Fibroblast of skin of left biceps (primary cell): ENCODE measurements around the gene C19orf73.
A peak's percentile ranks its signal among the peaks of the same experiment; 100 is the strongest.
"Not testable (repeated sequence)": the region's sequence is repeated elsewhere in the genome, so short reads cannot be mapped to it uniquely, and the experiment has no call there.

Experiments
- DNase-seq, 2 experiments: peaks; one replicate each; pipeline ENCODE4 v3.0.0-alpha.2; 2013; ENCODE audit warnings: low read depth in 2 of 2

The C19orf73 gene

GRCh38 chr19:49121841-49122240 is 2.9 kb upstream of the C19orf73 start:
- not testable (repeated sequence) for DNase-seq

- no peak for DNase-seq
Observed at GRCh38 chr19:49120868-49121267, 1.9 kb upstream of the C19orf73 start.

DNA sequence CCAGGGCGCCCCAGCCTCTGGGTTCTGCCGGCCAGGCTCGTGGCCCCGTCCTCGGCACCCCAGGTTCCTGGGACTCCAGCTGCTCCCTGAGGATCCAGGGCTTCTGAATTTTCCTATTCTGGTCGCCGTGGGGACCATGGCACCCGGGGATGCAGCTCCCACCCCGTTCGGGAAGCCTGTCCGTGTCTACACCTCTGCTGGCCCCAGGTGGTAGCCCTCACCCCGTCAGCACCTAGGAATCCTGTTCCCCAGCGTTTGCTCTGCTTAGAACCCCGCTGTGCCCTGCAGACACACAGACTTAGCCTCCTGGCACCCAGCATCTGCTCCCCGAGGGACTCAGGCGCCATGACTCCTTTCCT is 1.4 kb upstream of the C19orf73 start:
- DNase-seq, result no peak

DNA sequence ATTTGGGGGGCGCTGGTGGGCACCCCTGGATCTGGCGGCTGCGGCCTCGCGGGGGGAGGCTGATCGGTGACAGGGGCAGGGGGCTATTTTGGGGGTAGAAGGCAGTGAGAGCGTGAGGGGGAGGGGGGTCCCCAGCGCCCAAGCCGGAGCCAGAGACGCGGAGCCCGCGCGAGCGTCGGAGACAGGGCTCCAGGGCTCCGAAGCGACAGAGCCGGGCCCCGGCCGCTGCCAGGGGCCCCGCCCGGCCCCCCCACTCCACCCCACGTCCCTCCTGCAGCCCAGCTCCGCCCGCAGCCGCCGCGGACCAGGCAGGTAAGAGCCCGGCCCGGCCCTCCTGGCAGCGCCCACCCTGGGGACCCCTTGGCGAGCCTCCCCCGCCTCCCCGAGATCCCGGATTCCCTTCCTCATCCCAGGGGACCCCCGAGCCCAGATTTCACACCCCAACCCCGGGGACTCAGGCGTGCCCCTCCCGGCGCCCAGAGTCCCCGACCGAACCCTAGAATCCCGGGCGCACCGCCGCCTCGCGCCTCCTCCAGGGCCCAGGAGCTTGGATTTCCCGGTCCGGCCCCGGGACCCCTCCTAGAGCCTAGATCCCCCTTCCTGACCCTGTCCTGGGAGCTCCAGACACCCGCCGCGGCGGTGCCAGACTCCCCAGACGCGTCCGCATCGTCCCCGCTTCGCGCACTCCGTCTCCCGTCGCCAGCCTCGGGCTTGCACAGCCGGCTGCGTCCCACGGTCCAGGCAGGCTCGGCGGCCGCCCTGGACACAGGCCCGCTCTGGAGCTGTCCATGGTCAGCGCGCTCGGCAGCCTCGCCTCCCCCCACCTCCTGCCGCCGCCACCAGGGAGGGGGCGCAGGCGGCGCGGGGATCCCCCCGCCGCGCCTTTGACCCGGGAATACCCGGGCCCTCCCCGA is 725 bp upstream of the C19orf73 start, which contains the start of gene PPFIA3:
Gene PPFIA3 (plus strand): TSS at position 134 of the 914 bp plus-strand sequence. CDS start 8,330 bp downstream, outside the sequence.
- DNase-seq, result no peak

- DNase-seq, result no peak
Observed at GRCh38 chr19:49117677-49118564, 1.0 kb downstream of the C19orf73 start.

DNA sequence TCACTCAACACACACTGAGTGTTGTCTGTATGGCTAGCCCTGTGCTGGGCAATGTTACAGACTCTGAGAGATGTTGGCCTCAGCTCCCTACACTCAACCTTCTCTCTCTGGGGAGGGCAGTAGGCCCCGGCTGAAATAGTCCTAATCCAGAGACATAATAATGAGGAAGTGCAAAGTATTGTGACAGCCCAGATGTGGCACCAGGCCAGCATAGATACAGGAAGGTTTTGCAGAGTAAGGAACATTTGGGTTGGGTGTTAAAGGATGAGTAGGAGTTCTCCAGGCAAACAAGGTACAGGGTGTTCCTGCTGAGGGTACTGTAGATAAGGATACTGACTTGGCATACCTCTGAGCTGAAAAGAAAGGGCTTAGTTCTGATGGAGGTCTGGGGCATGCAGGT is 2.4 kb downstream of the C19orf73 start:
- no peak for DNase-seq

GRCh38 chr19:49114630-49115363 is 4.1 kb downstream of the C19orf73 start:
- peak in 1 of 2 experiments; percentile 20 for DNase-seq

- DNase-seq, result peak in 1 of 2 experiments; percentile 13
Observed at GRCh38 chr19:49113762-49114629, 4.9 kb downstream of the C19orf73 start, which contains the start of gene LIN7B. TSS of gene LIN7B (plus strand) at chr19:49114370. CDS start at chr19:49114405, 35 bp downstream.

- no peak for DNase-seq
Observed at GRCh38 chr19:49111218-49111998, 7.5 kb downstream of the C19orf73 start.

GRCh38 chr19:49110567-49110966 is 8.4 kb downstream of the C19orf73 start:
- no peak for DNase-seq

DNA sequence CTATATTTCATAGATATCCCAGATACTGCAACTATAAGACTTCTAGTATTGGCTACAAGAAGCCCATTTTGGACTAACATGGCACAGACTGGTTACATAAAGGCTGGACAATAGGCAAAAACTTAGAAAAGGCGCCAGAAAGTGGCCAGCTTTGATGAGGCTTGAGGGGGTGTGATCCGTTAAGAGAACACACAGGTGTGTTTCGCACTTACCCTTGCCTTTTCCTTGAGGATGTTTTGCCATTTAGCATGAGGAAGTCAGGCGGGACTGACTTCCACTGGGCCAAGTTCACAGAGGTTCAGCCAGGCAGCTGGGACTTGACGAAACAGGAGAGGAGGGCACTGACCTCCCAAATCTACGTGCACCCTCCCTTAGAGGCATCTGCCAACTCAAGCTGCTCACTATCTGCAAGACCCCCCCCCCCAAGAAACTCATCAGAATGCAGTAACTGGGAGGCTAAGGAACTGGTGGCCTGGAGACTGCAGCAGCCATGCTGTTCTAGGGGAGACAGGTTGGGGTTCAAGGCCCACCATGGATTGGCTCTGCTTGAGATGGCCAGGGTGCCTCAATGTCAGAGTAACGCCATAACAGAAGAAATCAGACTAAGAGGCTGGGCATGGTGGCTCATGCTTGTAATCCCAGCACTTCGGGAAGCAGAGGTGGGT is 9.2 kb downstream of the C19orf73 start:
- no peak for DNase-seq

DNA sequence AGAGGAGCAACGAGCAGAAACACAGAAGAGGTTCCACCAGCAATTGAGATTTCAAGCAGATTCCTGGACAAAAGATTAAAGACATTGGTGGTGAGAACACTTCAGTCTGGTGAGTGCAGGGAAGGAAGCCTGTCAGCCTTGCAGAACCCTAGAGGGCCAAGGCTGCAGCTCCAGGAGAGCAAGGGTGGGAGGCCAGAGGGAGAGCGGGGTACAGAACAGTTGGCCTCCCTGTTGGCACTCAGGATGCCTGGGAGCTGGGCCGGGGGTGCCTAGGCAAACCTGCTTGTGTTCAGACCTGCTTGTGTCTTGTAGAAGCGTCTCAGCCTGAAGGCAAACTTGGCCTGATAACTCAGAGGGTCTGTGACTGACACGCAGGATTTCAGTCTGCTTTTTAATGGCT is 9.9 kb downstream of the C19orf73 start:
- no peak for DNase-seq

DNA sequence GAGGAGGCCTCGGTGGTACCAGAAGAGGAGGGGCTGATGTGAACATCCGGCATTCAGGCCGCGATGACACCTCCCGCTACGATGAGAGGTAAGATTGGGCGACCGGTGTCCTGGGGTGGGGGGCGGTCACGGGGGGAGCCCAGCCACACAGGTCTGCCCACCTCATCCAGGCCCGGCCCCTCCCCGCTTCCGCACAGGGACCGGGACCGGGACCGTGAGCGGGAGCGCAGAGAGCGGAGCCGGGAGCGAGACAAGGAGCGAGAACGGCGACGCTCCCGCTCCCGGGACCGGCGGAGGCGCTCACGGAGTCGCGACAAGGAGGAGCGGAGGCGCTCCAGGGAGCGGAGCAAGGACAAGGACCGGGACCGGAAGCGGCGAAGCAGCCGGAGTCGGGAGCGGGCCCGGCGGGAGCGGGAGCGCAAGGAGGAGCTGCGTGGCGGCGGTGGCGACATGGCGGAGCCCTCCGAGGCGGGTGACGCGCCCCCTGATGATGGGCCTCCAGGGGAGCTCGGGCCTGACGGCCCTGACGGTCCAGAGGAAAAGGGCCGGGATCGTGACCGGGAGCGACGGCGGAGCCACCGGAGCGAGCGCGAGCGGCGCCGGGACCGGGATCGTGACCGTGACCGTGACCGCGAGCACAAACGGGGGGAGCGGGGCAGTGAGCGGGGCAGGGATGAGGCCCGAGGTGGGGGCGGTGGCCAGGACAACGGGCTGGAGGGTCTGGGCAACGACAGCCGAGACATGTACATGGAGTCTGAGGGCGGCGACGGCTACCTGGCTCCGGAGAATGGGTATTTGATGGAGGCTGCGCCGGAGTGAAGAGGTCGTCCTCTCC is 11.1 kb downstream of the C19orf73 start:
- DNase-seq, result no peak

- DNase-seq, result no peak
Observed at GRCh38 chr19:49106648-49107135, 12.3 kb downstream of the C19orf73 start.

- no peak for DNase-seq
Observed at GRCh38 chr19:49104229-49104864, 14.6 kb downstream of the C19orf73 start.

DNA sequence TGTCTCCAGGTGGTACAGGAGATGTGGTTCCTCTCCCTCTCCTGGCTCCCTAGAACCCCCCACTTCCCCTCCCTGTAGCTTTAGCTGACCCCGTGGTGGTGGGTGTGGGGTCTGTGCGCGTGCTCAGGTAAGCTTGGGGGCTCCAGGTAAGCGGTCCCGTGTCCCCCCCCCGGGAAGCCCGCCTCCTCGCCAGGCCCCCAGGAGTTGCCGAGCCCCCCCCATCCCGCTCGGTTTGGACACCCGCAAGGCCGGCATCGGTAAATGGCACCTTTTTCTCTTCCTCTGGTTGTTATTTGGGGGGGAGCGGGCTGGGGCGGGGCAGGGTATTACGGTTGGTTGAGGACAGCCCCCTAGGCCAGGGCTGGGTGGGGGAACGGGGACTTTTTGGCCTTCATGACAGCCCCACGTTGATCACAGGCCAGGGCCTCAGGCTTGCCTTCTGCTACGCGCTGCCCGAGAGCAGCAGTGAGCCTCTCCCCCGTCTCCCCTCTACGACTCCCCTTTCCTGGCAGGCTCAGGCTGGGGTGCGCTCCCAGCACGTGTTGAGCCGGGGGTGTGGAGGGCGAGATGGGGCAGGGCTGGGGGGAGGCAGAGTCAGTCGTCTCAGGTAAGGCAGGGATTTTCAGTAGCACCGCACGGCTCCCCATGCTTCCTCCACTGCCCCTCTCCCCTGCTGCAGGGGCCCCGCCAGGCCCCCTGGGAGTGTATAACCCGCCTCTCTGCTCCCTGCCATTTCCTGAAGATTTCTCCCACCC is 15.4 kb downstream of the C19orf73 start:
- DNase-seq, result no peak

GRCh38 chr19:49102303-49102702 is 16.6 kb downstream of the C19orf73 start:
- no peak for DNase-seq
